Naive thymus-derived CD4-positive, alpha-beta T cell (primary cell): ENCODE data around the gene ADARB1. TPM values are rescaled to one million over a fixed set of nuclear protein-coding genes. Genes with fewer than 3 reads are reported as not detected.
A peak's percentile ranks its signal among the peaks of the same experiment; 100 is the strongest.

ENCODE experiments used
- ATAC-seq: fragments of 150-1000 bp; cut with Tn5 transposase; 2 replicates; pipeline ENCODE4 v1.10.0; 2021; ENCODE audit warnings: mild to moderate bottlenecking, moderate library complexity
- CTCF ChIA-PET: fragments of 350-600 bp; sonication (Branson Sonifier 250); formaldehyde crosslinking; loops from one replicate; lab custom pipeline; 2021; ENCODE audit warnings: antibody characterized with exemption; lab: Charles Lee
- POLR2A ChIA-PET: fragments of 350-600 bp; sonication (Branson Sonifier 250); formaldehyde crosslinking; loops from one replicate; lab custom pipeline; 2021; ENCODE audit warnings: antibody characterized with exemption, inconsistent platforms; lab: Charles Lee
- DNase-seq, 9 donors: peaks; one replicate each; pipeline versions ENCODE4 v3.0.0 to v3.0.0-alpha.2; 2020 to 2022; ENCODE audit warnings: mixed read lengths in 1 of 9
- H3K27ac ChIP-seq: one replicate; pipeline ENCODE4 v1.7.0; 2013; ENCODE audit warnings: mild to moderate bottlenecking, low read depth, low read length, moderate library complexity
- H3K27me3 ChIP-seq, 2 donors: one replicate each; pipeline ENCODE4 v1.7.0; 2013; ENCODE audit warnings: low read length in 2 of 2, mild to moderate bottlenecking in 2 of 2, moderate library complexity in 2 of 2; ENCODE audit not compliant: control insufficient read depth in 2 of 2, insufficient read depth in 2 of 2
- H3K36me3 ChIP-seq, 3 experiments: 1 replicate in 2 of 3; 2 replicates in 1 of 3; pipeline ENCODE4 v1.7.0; 2013; ENCODE audit warnings: low read length in 3 of 3, mild to moderate bottlenecking in 3 of 3, moderate library complexity in 1 of 3; ENCODE audit not compliant: insufficient read depth in 3 of 3, control insufficient read depth in 2 of 3
- H3K4me1 ChIP-seq, 2 donors: one replicate each; pipeline ENCODE4 v1.7.0; 2013; ENCODE audit warnings: low read length in 2 of 2, mild to moderate bottlenecking in 2 of 2, moderate library complexity in 1 of 2; ENCODE audit not compliant: control insufficient read depth in 2 of 2, insufficient read depth in 2 of 2
- H3K4me3 ChIP-seq: 2 replicates; pipeline ENCODE4 v1.7.0; 2013; ENCODE audit warnings: mild to moderate bottlenecking, low read length
- H3K9me3 ChIP-seq, 3 experiments: 1 replicate in 2 of 3; 2 replicates in 1 of 3; pipeline ENCODE4 v1.7.0; 2013; ENCODE audit warnings: low read length in 3 of 3; ENCODE audit not compliant: control insufficient read depth in 2 of 3
- H3K27ac Mint-ChIP-seq, 9 donors: one replicate each; pipeline ENCODE4 v1.8.0; 2020 to 2022; ENCODE audit warnings: mixed read lengths in 9 of 9, mild to moderate bottlenecking in 8 of 9, moderate library complexity in 5 of 9, inconsistent platforms in 2 of 9
- H3K27me3 Mint-ChIP-seq, 5 donors: one replicate each; pipeline ENCODE4 v1.8.0; 2021 to 2022; ENCODE audit warnings: mixed read lengths in 5 of 5, mild to moderate bottlenecking in 1 of 5
- H3K36me3 Mint-ChIP-seq, 5 donors: one replicate each; pipeline ENCODE4 v1.8.0; 2020 to 2022; ENCODE audit warnings: mixed read lengths in 5 of 5, mild to moderate bottlenecking in 3 of 5, inconsistent platforms in 1 of 5
- H3K4me1 Mint-ChIP-seq, 7 donors: one replicate each; pipeline ENCODE4 v1.8.0; 2020 to 2022; ENCODE audit warnings: mixed read lengths in 7 of 7, mild to moderate bottlenecking in 3 of 7, inconsistent platforms in 1 of 7
- H3K4me3 Mint-ChIP-seq, 10 donors: one replicate each; pipeline ENCODE4 v1.8.0; 2020 to 2022; ENCODE audit warnings: mild to moderate bottlenecking in 10 of 10, mixed read lengths in 10 of 10, moderate library complexity in 6 of 10, inconsistent platforms in 2 of 10
- H3K9me3 Mint-ChIP-seq, 11 donors: one replicate each; pipeline ENCODE4 v1.8.0; 2020 to 2022; ENCODE audit warnings: mixed read lengths in 11 of 11, mild to moderate bottlenecking in 4 of 11, inconsistent platforms in 1 of 11, moderate library complexity in 1 of 11
- intact Hi-C, 2 donors: fragments of 100-400 bp; cut with micrococcal nuclease; formaldehyde crosslinking; loops; one replicate each; pipeline ENCODE4 v1.15.1; 2023
- polyA plus RNA-seq, 2 donors: library from polyadenylated mRNA; unstranded; fragments of 300-500 nt; fragmentation: Illumina TruSeq; gene quantifications; one replicate each; pipeline ENCODE4 v1.2.3, GENCODE V29; 2021
- total RNA-seq, 6 experiments: library from RNA in 5 of 6; stranded (reverse) in 5 of 6; gene quantifications; 1 replicate in 5 of 6; 2 replicates in 1 of 6; pipeline ENCODE4 v1.2.3 and lab custom pipeline; 2021 to 2026

Gene ADARB1
- total and polyA plus RNA-seq, 7 experiments from 2014 or later = 6.2 to 52.2 (median 38.4) TPM

GRCh38 chr21:45032977-45033710 lies 41.2 kb upstream of the ADARB1 start:
- H3K4me1 Mint-ChIP-seq = peaks cover 0 to 5% (median 0%) of the 10 kb centered on the region in 7 donors
- no peak overlapping the region for H3K27ac ChIP-seq
- H3K9me3 ChIP-seq = no peaks in the 10 kb centered on the region
- H3K27ac Mint-ChIP-seq = no peak overlapping the region
- H3K9me3 Mint-ChIP-seq = peaks cover 0 to 19% (median 10%) of the 10 kb centered on the region in 11 donors
- H3K4me3 ChIP-seq = no peak overlapping the region
- ATAC-seq (no peak), DNase-seq (no peak)
- peaks cover 0 to 6% (median 2%) of the 10 kb centered on the region in 5 donors for H3K27me3 Mint-ChIP-seq
- intact Hi-C loops = no loop called here
- no peak overlapping the region for H3K4me3 Mint-ChIP-seq
- no peaks in the 10 kb centered on the region for H3K4me1 ChIP-seq
- no peaks in the 10 kb centered on the region for H3K36me3 ChIP-seq
- H3K27me3 ChIP-seq = no peaks in the 10 kb centered on the region
- peaks cover 0 to 12% (median 0%) of the 10 kb centered on the region in 5 donors for H3K36me3 Mint-ChIP-seq
- POLR2A ChIA-PET = no interaction called here
- CTCF ChIA-PET = no interaction called here

- Histone ChIP-seq H3K27ac (no peak overlapping the region), H3K27me3 (no peaks in the 10 kb centered on the region), H3K36me3 (no peaks in the 10 kb centered on the region), H3K4me1 (no peaks in the 10 kb centered on the region), H3K9me3 (no peaks in the 10 kb centered on the region), H3K4me3 (no peak overlapping the region)
- H3K9me3 Mint-ChIP-seq = peaks cover 0 to 19% (median 10%) of the 10 kb centered on the region in 11 donors
- H3K27ac Mint-ChIP-seq = peak overlapping the region in 1 of 9 donors; percentile 26
- H3K36me3 Mint-ChIP-seq = peaks cover 0 to 12% (median 0%) of the 10 kb centered on the region in 5 donors
- ChIA-PET POLR2A (no interaction called here), CTCF (no interaction called here)
- H3K4me1 Mint-ChIP-seq = peaks cover 0 to 5% (median 0%) of the 10 kb centered on the region in 7 donors
- intact Hi-C loops = no loop called here
- ATAC-seq (no peak), DNase-seq (no peak)
- H3K4me3 Mint-ChIP-seq = no peak overlapping the region
- H3K27me3 Mint-ChIP-seq = peaks cover 0 to 6% (median 2%) of the 10 kb centered on the region in 5 donors
Observed at GRCh38 chr21:45033791-45034555, 40.4 kb upstream of the ADARB1 start.

- DNase-seq = no peak
- CTCF ChIA-PET = no interaction called here
- Histone ChIP-seq H3K9me3 (no peaks in the 10 kb centered on the region), H3K27ac (no peak overlapping the region), H3K4me1 (no peaks in the 10 kb centered on the region), H3K36me3 (no peaks in the 10 kb centered on the region), H3K27me3 (no peaks in the 10 kb centered on the region), H3K4me3 (no peak overlapping the region)
- Mint-ChIP-seq H3K4me1 (peaks cover 0 to 5% (median 0%) of the 10 kb centered on the region in 7 donors), H3K27me3 (peaks cover 0 to 6% (median 2%) of the 10 kb centered on the region in 5 donors), H3K36me3 (peaks cover 0 to 12% (median 0%) of the 10 kb centered on the region in 5 donors), H3K27ac (no peak overlapping the region), H3K9me3 (peaks cover 0 to 19% (median 10%) of the 10 kb centered on the region in 11 donors), H3K4me3 (no peak overlapping the region)
- intact Hi-C loops = no loop called here
- POLR2A ChIA-PET = no interaction called here
- no peak for ATAC-seq
Observed at GRCh38 chr21:45034556-45035476, 39.6 kb upstream of the ADARB1 start.

GRCh38 chr21:45035477-45035848 lies 38.9 kb upstream of the ADARB1 start:
- no peak overlapping the region for H3K4me3 ChIP-seq
- H3K4me1 ChIP-seq = no peaks in the 10 kb centered on the region
- POLR2A ChIA-PET = no interaction called here
- Mint-ChIP-seq H3K4me1 (peaks cover 0 to 5% (median 0%) of the 10 kb centered on the region in 7 donors), H3K27me3 (peaks cover 0 to 6% (median 2%) of the 10 kb centered on the region in 5 donors), H3K4me3 (no peak overlapping the region), H3K27ac (no peak overlapping the region), H3K36me3 (peaks cover 0 to 12% (median 0%) of the 10 kb centered on the region in 5 donors), H3K9me3 (peaks cover 0 to 19% (median 10%) of the 10 kb centered on the region in 11 donors)
- no peaks in the 10 kb centered on the region for H3K9me3 ChIP-seq
- CTCF ChIA-PET = interaction anchor here (0.7 kb wide), 1 partner anchor 341 kb away, joined by 3 read pairs; no protein-coding TSS in a partner anchor
- H3K36me3 ChIP-seq = no peaks in the 10 kb centered on the region
- no peaks in the 10 kb centered on the region for H3K27me3 ChIP-seq
- H3K27ac ChIP-seq = no peak overlapping the region
- DNase-seq = no peak
- no peak for ATAC-seq
- intact Hi-C loops = no loop called here

- intact Hi-C loops = no loop called here
- Mint-ChIP-seq H3K4me1 (no peaks in the 10 kb centered on the region), H3K36me3 (peaks cover 0 to 12% (median 0%) of the 10 kb centered on the region in 5 donors), H3K27me3 (no peaks in the 10 kb centered on the region), H3K9me3 (peaks cover 0 to 19% (median 10%) of the 10 kb centered on the region in 11 donors), H3K4me3 (no peak overlapping the region), H3K27ac (no peak overlapping the region)
- H3K9me3 ChIP-seq = no peaks in the 10 kb centered on the region
- H3K27ac ChIP-seq = no peak overlapping the region
- CTCF ChIA-PET = interaction anchor here (1.0 kb wide), 1 partner anchor 89 kb away, joined by 3 read pairs; no protein-coding TSS in a partner anchor
- POLR2A ChIA-PET = interaction anchor here (0.6 kb wide), 1 partner anchor 593 kb away, joined by 4 read pairs; no protein-coding TSS in a partner anchor
- no peak overlapping the region for H3K4me3 ChIP-seq
- H3K36me3 ChIP-seq = no peaks in the 10 kb centered on the region
- no peaks in the 10 kb centered on the region for H3K4me1 ChIP-seq
- DNase-seq (no peak), ATAC-seq (no peak)
- H3K27me3 ChIP-seq = no peaks in the 10 kb centered on the region
Observed at GRCh38 chr21:45036630-45037029, 37.8 kb upstream of the ADARB1 start.

- H3K9me3 ChIP-seq = no peaks in the 10 kb centered on the region
- H3K4me3 ChIP-seq = no peak overlapping the region
- ChIA-PET POLR2A (no interaction called here), CTCF (no interaction called here)
- DNase-seq = no peak
- no peaks in the 10 kb centered on the region for H3K4me1 ChIP-seq
- H3K4me1 Mint-ChIP-seq = peaks cover 0 to 7% (median 0%) of the 10 kb centered on the region in 7 donors
- no peak overlapping the region for H3K27ac ChIP-seq
- ATAC-seq = no peak
- intact Hi-C loops = no loop called here
- H3K27ac Mint-ChIP-seq = no peak overlapping the region
- H3K36me3 ChIP-seq = no peaks in the 10 kb centered on the region
- H3K9me3 Mint-ChIP-seq = peaks cover 0 to 21% (median 10%) of the 10 kb centered on the region in 11 donors
- H3K27me3 ChIP-seq = no peaks in the 10 kb centered on the region
- H3K4me3 Mint-ChIP-seq = no peak overlapping the region
- H3K36me3 Mint-ChIP-seq = peaks cover 0 to 12% (median 0%) of the 10 kb centered on the region in 5 donors
- peaks cover 0 to 9% (median 0%) of the 10 kb centered on the region in 5 donors for H3K27me3 Mint-ChIP-seq
Observed at GRCh38 chr21:45037986-45038385, 36.4 kb upstream of the ADARB1 start.
